ENCODE measurements around the gene CRTC1. TPM values are rescaled to one million over a fixed set of nuclear protein-coding genes. Genes with fewer than 3 reads are reported as not detected.
"Not testable (repeated sequence)": the region's sequence is repeated elsewhere in the genome, so short reads cannot be mapped to it uniquely, and the experiment has no call there.

The CRTC1 gene
- total and polyA plus RNA-seq, 8 donors, result 5.2 to 18.1 (median 7.5) TPM

GRCh38 chr19:18814063-18814462, 130.6 kb downstream of the CRTC1 start:
- no peak for TF ChIP-seq CTCF (IDR thresholded peaks at IDR 0.05)
- Histone ChIP-seq H3K27ac (no peak overlapping the region), H3K27me3 (no peaks in the 10 kb centered on the region), H3K4me3 (no peak overlapping the region), H3K4me1 (no peaks in the 10 kb centered on the region), H3K36me3 (no peaks in the 10 kb centered on the region), H3K9me3 (no peaks in the 10 kb centered on the region)
- 46 to 47% methylated on average over 9 of the region's 9 CpGs for WGBS, 2 donors
- intact Hi-C loops (cut with DNase I), result no loop called here
- ATAC-seq (peak in 2 of 4 donors; percentile 13 to 19), DNase-seq (peak in 1 of 6 donors; percentile 14), FAIRE-seq (no peak)

- Histone ChIP-seq H3K4me1 (no peaks in the 10 kb centered on the region), H3K9me3 (no peaks in the 10 kb centered on the region), H3K27ac (no peak overlapping the region), H3K27me3 (no peaks in the 10 kb centered on the region), H3K36me3 (no peaks in the 10 kb centered on the region), H3K4me3 (no peak overlapping the region)
- FAIRE-seq, result no peak
- intact Hi-C loops (cut with DNase I), result no loop called here
- 83 to 86% methylated on average over 5 of the region's 5 CpGs for WGBS, 2 donors
- no peak for ATAC-seq
- no peak for DNase-seq
- no peak for TF ChIP-seq CTCF (IDR thresholded peaks at IDR 0.05)
Observed at GRCh38 chr19:18815673-18816072, 132.2 kb downstream of the CRTC1 start.

- intact Hi-C loops (cut with DNase I); H3K9me3 ChIP-seq; FAIRE-seq; H3K36me3 ChIP-seq; H3K4me3 ChIP-seq; H3K4me1 ChIP-seq; H3K27me3 ChIP-seq; ATAC-seq; H3K27ac ChIP-seq: not testable (repeated sequence)
- WGBS, 2 donors, result 94 to 95% methylated on average over 4 of the region's 4 CpGs
- peak in 1 of 6 donors; percentile 11 for DNase-seq
Observed at GRCh38 chr19:18816645-18817044, 133.2 kb downstream of the CRTC1 start.

- Histone ChIP-seq H3K36me3 (no peaks in the 10 kb centered on the region), H3K27ac (no peak overlapping the region), H3K27me3 (no peaks in the 10 kb centered on the region), H3K4me1 (no peaks in the 10 kb centered on the region), H3K4me3 (no peak overlapping the region), H3K9me3 (no peaks in the 10 kb centered on the region)
- intact Hi-C loops (cut with DNase I), result no loop called here
- DNase-seq (no peak), FAIRE-seq (no peak), ATAC-seq (no peak)
- WGBS, 2 donors, result 78 to 83% methylated on average over 9 of the region's 9 CpGs
- no peak for TF ChIP-seq CTCF (IDR thresholded peaks at IDR 0.05)
Observed at GRCh38 chr19:18817574-18817973, 134.1 kb downstream of the CRTC1 start.

GRCh38 chr19:18828786-18829185, 145.3 kb downstream of the CRTC1 start:
- DNase-seq (no peak), FAIRE-seq (no peak), ATAC-seq (no peak)
- Histone ChIP-seq H3K36me3 (no peaks in the 10 kb centered on the region), H3K27me3 (no peaks in the 10 kb centered on the region), H3K4me1 (no peaks in the 10 kb centered on the region), H3K27ac (no peak overlapping the region), H3K4me3 (no peak overlapping the region), H3K9me3 (no peaks in the 10 kb centered on the region)
- intact Hi-C loops (cut with DNase I), result no loop called here
- no peak for TF ChIP-seq CTCF (IDR thresholded peaks at IDR 0.05)
- WGBS, 2 donors, result 60 to 72% methylated on average over 6 of the region's 6 CpGs

GRCh38 chr19:18830488-18830887, 147.0 kb downstream of the CRTC1 start:
- DNase-seq (no peak), ATAC-seq (no peak), FAIRE-seq (no peak)
- no peaks in the 10 kb centered on the region for H3K27me3 ChIP-seq
- H3K27ac ChIP-seq, result no peak overlapping the region
- intact Hi-C loops (cut with DNase I), result no loop called here
- TF ChIP-seq CTCF (IDR thresholded peaks at IDR 0.05), result no peak
- no peaks in the 10 kb centered on the region for H3K9me3 ChIP-seq
- no peaks in the 10 kb centered on the region for H3K36me3 ChIP-seq
- 85 to 88% methylated on average over 2 of the region's 2 CpGs for WGBS, 2 donors
- no peak overlapping the region for H3K4me3 ChIP-seq
- H3K4me1 ChIP-seq, result peaks cover 5 to 10% (median 9%) of the 10 kb centered on the region in 3 donors

Data from pancreas (tissue), 10 donors.